ENCODE measurements around the gene LHFPL6.

LHFPL6 gene

GRCh38 chr13:39585219-39585618 is 17.8 kb downstream of the LHFPL6 start:
- no peak overlapping the region for H2AFZ ChIP-seq (ENCODE audit: low read depth, low read length)
- H3K36me3 ChIP-seq (ENCODE audit: insufficient read depth, low read length), result no peaks in the 10 kb centered on the region
- no peak for ATAC-seq (ENCODE audit: insufficient read depth, low read depth)
- DNase-seq, result no peak
- no peaks in the 10 kb centered on the region for H4K20me1 ChIP-seq (ENCODE audit: insufficient read depth, low read length)
- H3K27ac ChIP-seq (ENCODE audit: low read length), result no peak overlapping the region
- no peak overlapping the region for H3K4me2 ChIP-seq (ENCODE audit: insufficient read depth, low read length)
- no peaks in the 10 kb centered on the region for H3K4me1 ChIP-seq (ENCODE audit: insufficient read depth, low read length)
- H3K9me3 ChIP-seq (ENCODE audit: insufficient read depth, low read length, severe bottlenecking), result no peaks in the 10 kb centered on the region
- TF ChIP-seq CTCF (IDR thresholded peaks at IDR 0.05; ENCODE audit: borderline replicate concordance, extremely low read depth, low read length, poor library complexity, severe bottlenecking) (no peak), EZH2 (IDR thresholded peaks at IDR 0.05; ENCODE audit: borderline replicate concordance, low read depth, low read length, severe bottlenecking) (no peak)
- no peaks in the 10 kb centered on the region for H3K79me2 ChIP-seq (ENCODE audit: insufficient read depth, low read length)
- no peak overlapping the region for H3K9ac ChIP-seq (ENCODE audit: low read depth, low read length)
- H3K4me3 ChIP-seq (ENCODE audit: low read depth in 1 of 2, low read length in 2 of 2), result no peak overlapping the region
- H3K27me3 ChIP-seq (ENCODE audit: insufficient read depth, low read length, poor library complexity), result no peaks in the 10 kb centered on the region

- Histone ChIP-seq H3K27ac (ENCODE audit: low read length) (no peak overlapping the region), H4K20me1 (ENCODE audit: insufficient read depth, low read length) (no peaks in the 10 kb centered on the region), H3K9ac (ENCODE audit: low read depth, low read length) (no peak overlapping the region), H3K4me2 (ENCODE audit: insufficient read depth, low read length) (no peak overlapping the region), H2AFZ (ENCODE audit: low read depth, low read length) (no peak overlapping the region), H3K4me1 (ENCODE audit: insufficient read depth, low read length) (no peaks in the 10 kb centered on the region), H3K79me2 (ENCODE audit: insufficient read depth, low read length) (no peaks in the 10 kb centered on the region), H3K4me3 (ENCODE audit: low read depth in 1 of 2, low read length in 2 of 2) (no peak overlapping the region), H3K27me3 (ENCODE audit: insufficient read depth, low read length, poor library complexity) (peaks cover 3% of the 10 kb centered on the region), H3K36me3 (ENCODE audit: insufficient read depth, low read length) (no peaks in the 10 kb centered on the region), H3K9me3 (ENCODE audit: insufficient read depth, low read length, severe bottlenecking) (no peaks in the 10 kb centered on the region)
- DNase-seq, result no peak
- ATAC-seq (ENCODE audit: insufficient read depth, low read depth), result no peak
- no peak for TF ChIP-seq EZH2 (IDR thresholded peaks at IDR 0.05; ENCODE audit: borderline replicate concordance, low read depth, low read length, severe bottlenecking)
- no peak for TF ChIP-seq CTCF (IDR thresholded peaks at IDR 0.05; ENCODE audit: borderline replicate concordance, extremely low read depth, low read length, poor library complexity, severe bottlenecking)
Measured at GRCh38 chr13:39580881-39581575, 22.0 kb downstream of the LHFPL6 start.

- Histone ChIP-seq H3K79me2 (ENCODE audit: insufficient read depth, low read length) (no peaks in the 10 kb centered on the region), H3K36me3 (ENCODE audit: insufficient read depth, low read length) (no peaks in the 10 kb centered on the region), H3K4me3 (ENCODE audit: low read depth in 1 of 2, low read length in 2 of 2) (no peak overlapping the region), H3K9me3 (ENCODE audit: insufficient read depth, low read length, severe bottlenecking) (no peaks in the 10 kb centered on the region), H3K4me1 (ENCODE audit: insufficient read depth, low read length) (no peaks in the 10 kb centered on the region), H2AFZ (ENCODE audit: low read depth, low read length) (no peak overlapping the region), H3K4me2 (ENCODE audit: insufficient read depth, low read length) (no peak overlapping the region), H3K27ac (ENCODE audit: low read length) (no peak overlapping the region), H4K20me1 (ENCODE audit: insufficient read depth, low read length) (no peaks in the 10 kb centered on the region), H3K27me3 (ENCODE audit: insufficient read depth, low read length, poor library complexity) (peaks cover 3% of the 10 kb centered on the region), H3K9ac (ENCODE audit: low read depth, low read length) (no peak overlapping the region)
- TF ChIP-seq EZH2 (IDR thresholded peaks at IDR 0.05; ENCODE audit: borderline replicate concordance, low read depth, low read length, severe bottlenecking), result no peak
- DNase-seq (no peak), ATAC-seq (ENCODE audit: insufficient read depth, low read depth) (no peak)
Measured at GRCh38 chr13:39578821-39579291, 24.1 kb downstream of the LHFPL6 start.

- H4K20me1 ChIP-seq (ENCODE audit: insufficient read depth, low read length), result no peaks in the 10 kb centered on the region
- DNase-seq (no peak), ATAC-seq (ENCODE audit: insufficient read depth, low read depth) (no peak)
- H3K79me2 ChIP-seq (ENCODE audit: insufficient read depth, low read length), result no peaks in the 10 kb centered on the region
- no peaks in the 10 kb centered on the region for H3K36me3 ChIP-seq (ENCODE audit: insufficient read depth, low read length)
- H3K27ac ChIP-seq (ENCODE audit: low read length), result no peak overlapping the region
- H3K4me3 ChIP-seq (ENCODE audit: low read depth in 1 of 2, low read length in 2 of 2), result no peak overlapping the region
- no peak overlapping the region for H3K4me2 ChIP-seq (ENCODE audit: insufficient read depth, low read length)
- H3K4me1 ChIP-seq (ENCODE audit: insufficient read depth, low read length), result no peaks in the 10 kb centered on the region
- H3K27me3 ChIP-seq (ENCODE audit: insufficient read depth, low read length, poor library complexity), result peaks cover 3% of the 10 kb centered on the region
- H3K9ac ChIP-seq (ENCODE audit: low read depth, low read length), result no peak overlapping the region
- no peak for TF ChIP-seq EZH2 (IDR thresholded peaks at IDR 0.05; ENCODE audit: borderline replicate concordance, low read depth, low read length, severe bottlenecking)
- no peak for TF ChIP-seq CTCF (IDR thresholded peaks at IDR 0.05; ENCODE audit: borderline replicate concordance, extremely low read depth, low read length, poor library complexity, severe bottlenecking)
- H2AFZ ChIP-seq (ENCODE audit: low read depth, low read length), result no peak overlapping the region
- no peaks in the 10 kb centered on the region for H3K9me3 ChIP-seq (ENCODE audit: insufficient read depth, low read length, severe bottlenecking)
Measured at GRCh38 chr13:39577838-39578491, 25.0 kb downstream of the LHFPL6 start.
